GM18909 (cell line): Measurements from ENCODE around the gene MYH16.
"Not testable (repeated sequence)": the region's sequence is repeated elsewhere in the genome, so short reads cannot be mapped to it uniquely, and the experiment has no call there.

Experiments used
- ATAC-seq: cut with Tn5 transposase; IDR thresholded peaks from one replicate; pipeline ENCODE4 v1.9.1; 2021; ENCODE audit warnings: mild to moderate bottlenecking; ENCODE audit not compliant: unreplicated experiment, poor library complexity

The MYH16 gene

GRCh38 chr7:99257065-99257464 lies 15.6 kb upstream of the MYH16 start:
- ATAC-seq, result no peak

GRCh38 chr7:99257675-99258074 lies 15.0 kb upstream of the MYH16 start:
- ATAC-seq, result no peak

GRCh38 chr7:99258501-99258900 lies 14.1 kb upstream of the MYH16 start:
- ATAC-seq, result no peak

GRCh38 chr7:99260395-99260794 lies 12.2 kb upstream of the MYH16 start:
- no peak for ATAC-seq

GRCh38 chr7:99261646-99262045 lies 11.0 kb upstream of the MYH16 start:
- ATAC-seq, result no peak

GRCh38 chr7:99265848-99266480 lies 6.7 kb upstream of the MYH16 start:
- ATAC-seq, result no peak

- no peak for ATAC-seq
These were observed 5.2 kb upstream of the MYH16 start for GRCh38 chr7:99267481-99267840.

- ATAC-seq, result no peak
These were observed 4.6 kb upstream of the MYH16 start for GRCh38 chr7:99267841-99268576.

- ATAC-seq, result no peak
These were observed 4.1 kb upstream of the MYH16 start for GRCh38 chr7:99268577-99268908.

GRCh38 chr7:99270702-99271101 lies 1.9 kb upstream of the MYH16 start:
- no peak for ATAC-seq

- not testable (repeated sequence) for ATAC-seq
These were observed 922 bp downstream of the MYH16 start for GRCh38 chr7:99273561-99273960.

- ATAC-seq, result not testable (repeated sequence)
These were observed 2.3 kb downstream of the MYH16 start for GRCh38 chr7:99274908-99275307.

GRCh38 chr7:99275496-99275895 lies 2.9 kb downstream of the MYH16 start:
- ATAC-seq, result no peak

GRCh38 chr7:99278180-99278579 lies 5.5 kb downstream of the MYH16 start:
- no peak for ATAC-seq

- ATAC-seq, result not testable (repeated sequence)
These were observed 11.5 kb downstream of the MYH16 start for GRCh38 chr7:99284165-99284564.

- no peak for ATAC-seq
These were observed 15.3 kb downstream of the MYH16 start for GRCh38 chr7:99287779-99288534.

- no peak for ATAC-seq
These were observed 16.5 kb downstream of the MYH16 start for GRCh38 chr7:99289185-99289584.

- not testable (repeated sequence) for ATAC-seq
These were observed 17.5 kb downstream of the MYH16 start for GRCh38 chr7:99290148-99290547.

- no peak for ATAC-seq
These were observed 18.5 kb downstream of the MYH16 start for GRCh38 chr7:99290980-99291607.

- no peak for ATAC-seq
These were observed 19.5 kb downstream of the MYH16 start for GRCh38 chr7:99292127-99292526.

- no peak for ATAC-seq
These were observed 20.5 kb downstream of the MYH16 start for GRCh38 chr7:99293167-99293566.
